Inferior parietal cortex (tissue), 1 donor: Measurements from ENCODE around the gene COL4A5.
"Not testable (repeated sequence)": the region's sequence is repeated elsewhere in the genome, so short reads cannot be mapped to it uniquely, and the experiment has no call there.

ENCODE experiments used
- DNase-seq: peaks from one replicate; pipeline ENCODE4 v3.0.0-alpha.2; 2016; ENCODE audit errors: extremely low spot score

The COL4A5 gene

GRCh38 chrX:108439426-108439942 lies at the start of gene COL4A5:
Gene COL4A5 (plus strand): TSS chrX:108439838. CDS start chrX:108440126, 288 bp downstream.
- peak; percentile 7 for DNase-seq

GRCh38 chrX:108390976-108391717 lies 48.5 kb upstream of the COL4A5 start:
- not testable (repeated sequence) for DNase-seq

GRCh38 chrX:108396188-108396891 lies 43.3 kb upstream of the COL4A5 start:
- no peak for DNase-seq

GRCh38 chrX:108396986-108397385 lies 42.7 kb upstream of the COL4A5 start:
- no peak for DNase-seq

GRCh38 chrX:108397627-108398391 lies 41.8 kb upstream of the COL4A5 start:
- DNase-seq: no peak

GRCh38 chrX:108399418-108400165 lies 40.0 kb upstream of the COL4A5 start:
- no peak for DNase-seq

- DNase-seq: no peak
Measured at GRCh38 chrX:108412783-108413182, 26.9 kb upstream of the COL4A5 start.

GRCh38 chrX:108415146-108415545 lies 24.5 kb upstream of the COL4A5 start:
- no peak for DNase-seq

GRCh38 chrX:108415891-108416290 lies 23.7 kb upstream of the COL4A5 start:
- DNase-seq: no peak

GRCh38 chrX:108417257-108417656 lies 22.4 kb upstream of the COL4A5 start:
- DNase-seq: no peak

- no peak for DNase-seq
Measured at GRCh38 chrX:108419401-108419800, 20.2 kb upstream of the COL4A5 start.

- DNase-seq: no peak
Measured at GRCh38 chrX:108420481-108420880, 19.2 kb upstream of the COL4A5 start.

- no peak for DNase-seq
Measured at GRCh38 chrX:108426262-108426661, 13.4 kb upstream of the COL4A5 start.

GRCh38 chrX:108435261-108435660 lies 4.4 kb upstream of the COL4A5 start:
- DNase-seq: no peak

GRCh38 chrX:108437349-108438109 lies 2.1 kb upstream of the COL4A5 start:
- no peak for DNase-seq

GRCh38 chrX:108438110-108438623 lies 1.5 kb upstream of the COL4A5 start, which contains the start of gene COL4A6:
Gene COL4A6 (minus strand): TSS chrX:108438422. CDS start chrX:108438196, 226 bp downstream.
- DNase-seq: no peak

GRCh38 chrX:108439961-108440696 lies 491 bp downstream of the COL4A5 start:
- DNase-seq: no peak

GRCh38 chrX:108442901-108443464 lies 3.3 kb downstream of the COL4A5 start:
- DNase-seq: no peak

GRCh38 chrX:108447303-108447702 lies 7.7 kb downstream of the COL4A5 start:
- no peak for DNase-seq
